ENCODE results near the gene SPEG. TPM values are rescaled to one million over a fixed set of nuclear protein-coding genes. Genes with fewer than 3 reads are reported as not detected.

SPEG gene
- polyA plus RNA-seq, 2 of the 4 experiments (the other 2 are of a cell fraction) = 2.3 to 11.5 TPM

- TF ChIP-seq REST (IDR thresholded peaks at IDR 0.05) (no peak), NR3C1 (IDR thresholded peaks at IDR 0.05) (no peak), CEBPB (IDR thresholded peaks at IDR 0.05) (no peak), RARB (CRISPR knock-in tag; IDR thresholded peaks at IDR 0.05) (no peak), HEYL (CRISPR knock-in tag; IDR thresholded peaks at IDR 0.05) (no peak), HDAC2 (IDR thresholded peaks at IDR 0.05) (no peak)
Measured at GRCh38 chr2:219493086-219493485, 58.4 kb downstream of the SPEG start (continued).

- H3K4me3 ChIP-seq = no peak overlapping the region
- no peaks in the 10 kb centered on the region for H3K9me3 ChIP-seq
- no peak overlapping the region for H3K27ac ChIP-seq
- DNase-seq (ENCODE audit: low read depth in 1 of 2, low spot score in 1 of 2) (no peak), ATAC-seq (no peak), FAIRE-seq (no peak)
- peaks cover 21% of the 10 kb centered on the region; the same call in 2 of the 3 replicates for H3K4me1 ChIP-seq
- H3K4me2 ChIP-seq = peak overlapping the region; percentile 19; the same call in 1 of the 3 replicates
- no peak for TF ChIP-seq CBX8 (IDR thresholded peaks at IDR 0.05)
- no peak for TF ChIP-seq HDAC2 (IDR thresholded peaks at IDR 0.05)
- no peak for TF ChIP-seq PHF8 (IDR thresholded peaks at IDR 0.05; ENCODE audit: borderline replicate concordance, low read depth)
- TF ChIP-seq ELK1 (IDR thresholded peaks at IDR 0.05; ENCODE audit: low read depth, low read length) = no peak
- no peak for TF ChIP-seq MAX (IDR thresholded peaks at IDR 0.05)
- no peak for TF ChIP-seq ZSCAN20 (CRISPR knock-in tag; IDR thresholded peaks at IDR 0.05)
- TF ChIP-seq HES2 (IDR thresholded peaks at IDR 0.05) = no peak
- no peak for TF ChIP-seq REST (IDR thresholded peaks at IDR 0.05)
- no peak for TF ChIP-seq TP53 (CRISPR knock-in tag; IDR thresholded peaks at IDR 0.05)
- no peak for TF ChIP-seq JUN (IDR thresholded peaks at IDR 0.05)
- no peak for TF ChIP-seq HOXB13 (CRISPR knock-in tag; IDR thresholded peaks at IDR 0.05; ENCODE audit: low read depth)
- ChIA-PET POLR2A (no interaction called here), CTCF (interaction anchor here (0.7 to 89.4 kb wide), 11 partner anchors 11 to 470 kb away, joined by 3 to 3291 read pairs (median 5); partner anchors contain the start of genes ASIC4, CHPF, GMPPA and SPEG)
- WGBS (ENCODE audit: missing lambda C conversion rate) = 4% methylated on average over 10 of the region's 10 CpGs
Measured at GRCh38 chr2:219494952-219495530, 60.4 kb downstream of the SPEG start.

Measured in A549 (cell line).